Skin of body (tissue), 2 donors: ENCODE measurements around the gene NT5DC3. TPM values are rescaled to one million over a fixed set of nuclear protein-coding genes. Genes with fewer than 3 reads are reported as not detected.
A peak's percentile ranks its signal among the peaks of the same experiment; 100 is the strongest.

ENCODE experiments used
- DNase-seq: peaks from one replicate; lab custom pipeline; 2025; lab: John Stamatoyannopoulos, UW
- total RNA-seq: library from RNA; depleted of rRNA; stranded (reverse); fragments of >200 nt; gene quantifications from one replicate; pipeline ENCODE4 v1.2.3, GENCODE V29; 2014

NT5DC3 gene
- total RNA-seq = 5.7 TPM

GRCh38 chr12:103840876-103841689, at the start of gene NT5DC3:
Gene NT5DC3, minus strand, starts transcription at chr12:103841234. Its CDS starts 78 bp downstream, at chr12:103841156.
- DNase-seq = peak; percentile 33

- DNase-seq = no peak
These were observed 46.7 kb upstream of the NT5DC3 start for GRCh38 chr12:103887738-103888137.

- DNase-seq = no peak
These were observed 45.3 kb upstream of the NT5DC3 start for GRCh38 chr12:103886195-103886797.

GRCh38 chr12:103884316-103884715, 43.3 kb upstream of the NT5DC3 start:
- peak; percentile 19 for DNase-seq

GRCh38 chr12:103883908-103884307, 42.9 kb upstream of the NT5DC3 start:
- DNase-seq = peak; percentile 18

- no peak for DNase-seq
These were observed 42.0 kb upstream of the NT5DC3 start for GRCh38 chr12:103882861-103883596.

- no peak for DNase-seq
These were observed 40.2 kb upstream of the NT5DC3 start for GRCh38 chr12:103881261-103881660.

GRCh38 chr12:103880299-103881142, 39.5 kb upstream of the NT5DC3 start:
- no peak for DNase-seq

GRCh38 chr12:103879878-103880277, 38.8 kb upstream of the NT5DC3 start:
- no peak for DNase-seq

- no peak for DNase-seq
These were observed 38.1 kb upstream of the NT5DC3 start for GRCh38 chr12:103879048-103879692.

GRCh38 chr12:103877934-103878510, 37.0 kb upstream of the NT5DC3 start:
- no peak for DNase-seq

- no peak for DNase-seq
These were observed 36.3 kb upstream of the NT5DC3 start for GRCh38 chr12:103877288-103877687.

- no peak for DNase-seq
These were observed 34.6 kb upstream of the NT5DC3 start for GRCh38 chr12:103875666-103876065.

GRCh38 chr12:103868215-103868614, 27.2 kb upstream of the NT5DC3 start:
- DNase-seq = no peak

GRCh38 chr12:103865151-103865730, 24.2 kb upstream of the NT5DC3 start:
- no peak for DNase-seq

- DNase-seq = no peak
These were observed 23.7 kb upstream of the NT5DC3 start for GRCh38 chr12:103864710-103865109.

- no peak for DNase-seq
These were observed 18.0 kb upstream of the NT5DC3 start for GRCh38 chr12:103858953-103859601.

GRCh38 chr12:103858335-103858734, 17.3 kb upstream of the NT5DC3 start:
- DNase-seq = no peak

GRCh38 chr12:103857164-103857563, 16.1 kb upstream of the NT5DC3 start:
- DNase-seq = no peak
